ENCODE results near the gene NKD2.

Gene NKD2

DNA sequence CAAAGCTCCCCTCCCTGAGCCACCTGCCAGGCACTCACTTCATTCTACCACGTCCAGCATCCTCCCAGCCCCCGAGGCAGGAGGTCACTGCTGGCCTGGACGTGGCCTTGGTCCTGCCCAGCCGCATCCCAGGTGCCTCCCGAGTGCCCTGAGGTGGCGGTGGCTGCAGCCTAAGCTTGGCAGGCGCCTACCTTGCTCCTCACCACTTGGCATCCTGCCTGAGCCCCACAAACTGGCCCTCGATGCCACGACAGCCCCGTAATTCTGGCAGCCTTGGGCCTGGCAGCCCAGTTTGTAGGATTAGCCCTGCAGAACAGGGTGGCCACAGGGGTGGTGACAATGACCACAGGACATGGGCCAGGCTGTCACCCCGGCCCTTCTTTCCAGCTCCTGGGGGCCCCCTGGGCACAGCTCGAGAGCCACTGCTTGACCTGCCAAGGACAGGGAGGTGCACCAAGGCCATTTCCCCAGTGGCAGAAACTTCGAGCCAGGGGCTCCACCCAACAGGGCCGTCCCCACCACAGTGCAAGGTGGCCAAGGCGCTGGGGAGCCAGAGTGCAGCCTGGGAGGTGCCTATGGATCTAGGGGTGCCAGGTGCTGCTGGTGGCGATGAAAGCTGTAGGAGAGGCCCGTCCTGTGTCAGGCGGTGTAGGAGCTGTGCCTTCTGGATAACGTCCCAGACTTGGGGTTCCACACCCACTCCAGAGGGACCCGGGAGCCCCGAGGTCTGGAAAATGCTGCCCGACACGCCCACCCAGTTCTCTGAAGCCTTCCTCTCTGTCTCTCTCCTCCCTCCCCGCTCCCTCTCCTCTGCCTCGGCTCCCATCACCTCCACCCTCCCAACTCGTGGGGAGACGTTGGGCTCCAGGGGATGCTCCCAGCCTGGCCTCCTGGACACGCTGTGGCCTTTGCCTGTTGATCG is 18.4 kb downstream of the NKD2 start:
- peaks cover 5% of the 10 kb centered on the region; the same call in 1 of the 2 replicates for H3K79me2 ChIP-seq (ENCODE audit: insufficient read depth, low read length)
- H3K27me3 ChIP-seq (ENCODE audit: insufficient read depth, low read length, poor library complexity, severe bottlenecking), result no peaks in the 10 kb centered on the region
- H4K20me1 ChIP-seq (ENCODE audit: insufficient read depth, low read length, poor library complexity, severe bottlenecking), result peaks cover 2% of the 10 kb centered on the region
- H3K4me3 ChIP-seq (ENCODE audit: low read length, poor library complexity, severe bottlenecking), result no peak overlapping the region
- no peak overlapping the region for H2AFZ ChIP-seq (ENCODE audit: low read length)
- no peak overlapping the region for H3K4me2 ChIP-seq (ENCODE audit: low read depth, low read length, poor library complexity, severe bottlenecking)
- no peaks in the 10 kb centered on the region for H3K36me3 ChIP-seq (ENCODE audit: insufficient read depth, low read length)
- H3F3A ChIP-seq (ENCODE audit: low read depth), result no peaks in the 10 kb centered on the region
- H3K9me2 ChIP-seq (replicated peaks; ENCODE audit: low read depth, low read length), result no peaks in the 10 kb centered on the region
- no peaks in the 10 kb centered on the region for H3K9me3 ChIP-seq (ENCODE audit: insufficient read depth, low read depth, low read length)
- no peak for TF ChIP-seq EZH2phosphoT487 (IDR thresholded peaks at IDR 0.05; ENCODE audit: borderline replicate concordance)
- TF ChIP-seq, protein P1, sequence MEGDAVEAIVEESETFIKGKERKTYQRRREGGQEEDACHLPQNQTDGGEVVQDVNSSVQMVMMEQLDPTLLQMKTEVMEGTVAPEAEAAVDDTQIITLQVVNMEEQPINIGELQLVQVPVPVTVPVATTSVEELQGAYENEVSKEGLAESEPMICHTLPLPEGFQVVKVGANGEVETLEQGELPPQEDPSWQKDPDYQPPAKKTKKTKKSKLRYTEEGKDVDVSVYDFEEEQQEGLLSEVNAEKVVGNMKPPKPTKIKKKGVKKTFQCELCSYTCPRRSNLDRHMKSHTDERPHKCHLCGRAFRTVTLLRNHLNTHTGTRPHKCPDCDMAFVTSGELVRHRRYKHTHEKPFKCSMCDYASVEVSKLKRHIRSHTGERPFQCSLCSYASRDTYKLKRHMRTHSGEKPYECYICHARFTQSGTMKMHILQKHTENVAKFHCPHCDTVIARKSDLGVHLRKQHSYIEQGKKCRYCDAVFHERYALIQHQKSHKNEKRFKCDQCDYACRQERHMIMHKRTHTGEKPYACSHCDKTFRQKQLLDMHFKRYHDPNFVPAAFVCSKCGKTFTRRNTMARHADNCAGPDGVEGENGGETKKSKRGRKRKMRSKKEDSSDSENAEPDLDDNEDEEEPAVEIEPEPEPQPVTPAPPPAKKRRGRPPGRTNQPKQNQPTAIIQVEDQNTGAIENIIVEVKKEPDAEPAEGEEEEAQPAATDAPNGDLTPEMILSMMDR (conservative IDR thresholded peaks at IDR 0.05; ENCODE audit: low read length), result no peak
- no peaks in the 10 kb centered on the region for H3K4me1 ChIP-seq (ENCODE audit: insufficient read depth, low read length, poor library complexity, severe bottlenecking)
- H3K9ac ChIP-seq (ENCODE audit: low read depth, low read length, poor library complexity, severe bottlenecking), result no peak overlapping the region

- Histone ChIP-seq H3K4me2 (ENCODE audit: low read depth, low read length, poor library complexity, severe bottlenecking) (no peak overlapping the region), H4K20me1 (ENCODE audit: insufficient read depth, low read length, poor library complexity, severe bottlenecking) (peaks cover 2% of the 10 kb centered on the region)
- TF ChIP-seq, protein P1 (conservative IDR thresholded peaks at IDR 0.05; ENCODE audit: low read length), result no peak
- TF ChIP-seq EZH2phosphoT487 (IDR thresholded peaks at IDR 0.05; ENCODE audit: borderline replicate concordance), result no peak
These were observed 19.2 kb downstream of the NKD2 start for GRCh38 chr5:1027631-1028441.

GRCh38 chr5:1028481-1029281 is 20.1 kb downstream of the NKD2 start:
- Histone ChIP-seq H3K79me2 (ENCODE audit: insufficient read depth, low read length) (peaks cover 5% of the 10 kb centered on the region; the same call in 1 of the 2 replicates), H3K4me2 (ENCODE audit: low read depth, low read length, poor library complexity, severe bottlenecking) (no peak overlapping the region), H3F3A (ENCODE audit: low read depth) (no peaks in the 10 kb centered on the region), H3K27me3 (ENCODE audit: insufficient read depth, low read length, poor library complexity, severe bottlenecking) (no peaks in the 10 kb centered on the region), H3K4me1 (ENCODE audit: insufficient read depth, low read length, poor library complexity, severe bottlenecking) (no peaks in the 10 kb centered on the region), H3K9ac (ENCODE audit: low read depth, low read length, poor library complexity, severe bottlenecking) (no peak overlapping the region), H3K9me3 (ENCODE audit: insufficient read depth, low read depth, low read length) (no peaks in the 10 kb centered on the region), H3K4me3 (ENCODE audit: low read length, poor library complexity, severe bottlenecking) (no peak overlapping the region), H4K20me1 (ENCODE audit: insufficient read depth, low read length, poor library complexity, severe bottlenecking) (peaks cover 2% of the 10 kb centered on the region), H2AFZ (ENCODE audit: low read length) (no peak overlapping the region), H3K9me2 (replicated peaks; ENCODE audit: low read depth, low read length) (no peaks in the 10 kb centered on the region), H3K36me3 (ENCODE audit: insufficient read depth, low read length) (peaks cover 5% of the 10 kb centered on the region; the same call in 1 of the 2 replicates)
- TF ChIP-seq EZH2phosphoT487 (IDR thresholded peaks at IDR 0.05; ENCODE audit: borderline replicate concordance), result no peak
- TF ChIP-seq, protein P1 (conservative IDR thresholded peaks at IDR 0.05; ENCODE audit: low read length), result no peak

More at GRCh38 chr5:1027631-1028441, 19.2 kb downstream of the NKD2 start:
- no peak overlapping the region for H2AFZ ChIP-seq (ENCODE audit: low read length)
- no peaks in the 10 kb centered on the region for H3F3A ChIP-seq (ENCODE audit: low read depth)
- no peaks in the 10 kb centered on the region for H3K4me1 ChIP-seq (ENCODE audit: insufficient read depth, low read length, poor library complexity, severe bottlenecking)
- H3K9me2 ChIP-seq (replicated peaks; ENCODE audit: low read depth, low read length), result no peaks in the 10 kb centered on the region
- H3K27me3 ChIP-seq (ENCODE audit: insufficient read depth, low read length, poor library complexity, severe bottlenecking), result no peaks in the 10 kb centered on the region
- H3K4me3 ChIP-seq (ENCODE audit: low read length, poor library complexity, severe bottlenecking), result no peak overlapping the region
- H3K9ac ChIP-seq (ENCODE audit: low read depth, low read length, poor library complexity, severe bottlenecking), result no peak overlapping the region
- no peaks in the 10 kb centered on the region for H3K9me3 ChIP-seq (ENCODE audit: insufficient read depth, low read depth, low read length)
- H3K36me3 ChIP-seq (ENCODE audit: insufficient read depth, low read length), result no peaks in the 10 kb centered on the region
- H3K79me2 ChIP-seq (ENCODE audit: insufficient read depth, low read length), result peaks cover 5% of the 10 kb centered on the region; the same call in 1 of the 2 replicates
